ENCODE data around the gene AUTS2.
A peak's percentile ranks its signal among the peaks of the same experiment; 100 is the strongest.
"Not testable (repeated sequence)": the region's sequence is repeated elsewhere in the genome, so short reads cannot be mapped to it uniquely, and the experiment has no call there.

The AUTS2 gene

DNA sequence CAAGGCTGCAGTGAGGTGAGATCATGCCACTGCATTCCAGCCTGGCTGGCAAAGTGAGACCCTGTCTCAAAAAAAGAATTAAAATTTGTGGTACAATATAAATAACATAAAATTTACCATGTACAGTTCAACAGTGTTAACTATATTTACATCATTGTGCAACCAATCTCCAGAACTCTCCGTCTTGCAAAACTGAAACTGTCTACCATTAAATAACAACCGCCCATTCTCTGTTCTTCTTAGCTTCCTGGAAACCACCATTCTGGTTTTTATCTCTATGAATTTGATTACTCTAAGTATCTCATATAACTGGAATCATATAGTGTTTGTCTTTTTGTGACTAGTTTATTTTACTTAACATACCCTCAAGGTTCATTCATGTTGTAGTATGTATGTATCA, 167.6 kb downstream of the AUTS2 start:
- no peak for DNase-seq

DNA sequence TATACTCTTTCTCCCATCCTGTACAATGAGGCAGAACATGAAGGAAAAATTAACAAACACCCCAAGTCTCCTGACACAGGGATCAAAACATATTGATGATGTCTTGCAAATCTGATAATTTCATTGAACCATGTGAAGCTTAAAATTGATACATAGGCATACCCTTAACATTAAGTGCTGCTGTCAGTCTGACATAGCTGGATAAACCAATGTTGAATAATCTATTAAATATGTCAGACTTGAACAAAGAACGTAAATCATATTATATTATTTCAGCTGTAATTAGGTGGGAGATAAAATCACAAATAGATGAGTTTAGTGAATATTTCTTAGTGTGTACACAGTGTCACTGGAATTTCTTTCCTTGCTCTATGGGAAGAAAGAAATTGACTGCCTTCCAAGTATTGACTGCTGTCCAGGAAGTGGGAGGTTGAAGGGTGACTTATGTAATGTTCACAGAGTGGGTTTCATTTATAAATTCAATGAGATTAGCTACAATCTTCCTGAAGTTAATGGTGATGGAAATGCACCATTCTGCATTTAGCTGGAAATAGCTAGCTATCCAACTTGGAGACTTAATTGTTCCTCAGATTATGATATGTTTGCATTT, 170.8 kb downstream of the AUTS2 start:
- DNase-seq: no peak

DNA sequence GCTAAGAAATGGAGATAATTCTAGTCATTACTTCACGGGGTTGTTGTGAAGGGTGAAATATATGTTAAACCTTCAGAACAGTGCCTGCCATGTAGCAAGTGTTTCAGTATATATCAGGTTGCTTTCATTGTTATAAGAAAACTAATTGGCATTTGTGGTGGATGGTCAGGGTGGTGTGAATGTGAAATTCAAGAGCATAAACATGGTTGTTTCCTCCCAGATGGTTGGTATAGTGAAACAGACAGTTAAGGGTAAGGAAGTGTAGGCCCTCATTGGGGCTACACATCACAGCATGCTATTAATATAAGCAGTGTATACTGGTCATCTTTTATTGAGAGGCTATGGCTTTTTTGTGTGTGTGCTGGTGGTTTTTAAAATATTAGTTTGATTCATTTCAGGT, 171.6 kb downstream of the AUTS2 start:
- no peak for DNase-seq

DNA sequence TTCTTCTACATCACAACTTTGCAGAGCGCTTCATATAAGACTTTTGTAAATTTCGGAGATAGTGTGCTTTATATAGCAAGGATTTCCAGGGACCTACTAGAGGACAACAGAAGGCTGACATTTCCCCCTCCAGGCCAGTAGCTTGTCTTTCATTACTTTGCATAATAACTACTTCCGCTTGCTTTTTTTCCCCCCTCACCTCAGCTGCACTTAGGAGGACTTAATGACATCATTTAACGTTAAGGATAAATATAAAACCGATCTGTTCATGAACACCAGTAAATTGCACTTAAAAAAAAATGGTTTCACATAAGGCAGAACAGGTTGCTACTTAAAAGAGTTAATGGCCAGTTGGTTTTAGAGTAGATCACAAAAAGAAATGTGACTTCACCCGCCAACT, 172.3 kb downstream of the AUTS2 start:
- DNase-seq: no peak

DNA sequence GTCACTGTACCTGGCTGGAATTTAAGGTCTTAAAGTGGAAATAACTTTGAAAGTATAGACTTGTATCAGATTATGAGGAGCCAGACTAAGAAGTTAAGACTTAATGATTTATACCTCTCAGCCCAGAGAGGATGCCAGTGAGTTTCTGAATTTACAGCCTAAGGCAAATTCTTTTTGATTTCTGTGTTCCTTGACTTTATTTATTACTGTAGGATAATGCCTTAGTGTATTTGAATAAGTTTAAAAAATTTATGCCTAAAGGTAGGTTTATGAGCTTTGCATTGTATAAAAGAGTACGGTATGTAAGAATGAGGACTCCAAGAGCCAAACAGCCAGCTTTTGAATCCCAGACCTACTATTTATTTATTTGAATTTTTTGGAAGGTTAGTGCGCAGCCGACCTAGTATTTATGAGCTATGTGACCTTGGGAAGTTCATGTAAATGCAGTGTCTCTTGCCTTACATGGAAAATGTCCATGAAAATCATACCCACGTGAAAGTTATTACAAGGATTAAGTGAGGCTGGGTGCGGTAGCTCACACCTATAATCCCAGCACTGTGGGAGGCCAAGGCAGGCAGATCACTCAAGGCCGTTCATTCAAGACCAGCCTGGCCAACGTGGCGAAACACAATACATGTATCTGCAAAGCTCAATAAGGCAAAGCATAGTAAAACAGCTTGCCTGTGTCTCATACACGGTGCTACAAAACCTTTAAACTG, 174.6 kb downstream of the AUTS2 start:
- DNase-seq: no peak

DNA sequence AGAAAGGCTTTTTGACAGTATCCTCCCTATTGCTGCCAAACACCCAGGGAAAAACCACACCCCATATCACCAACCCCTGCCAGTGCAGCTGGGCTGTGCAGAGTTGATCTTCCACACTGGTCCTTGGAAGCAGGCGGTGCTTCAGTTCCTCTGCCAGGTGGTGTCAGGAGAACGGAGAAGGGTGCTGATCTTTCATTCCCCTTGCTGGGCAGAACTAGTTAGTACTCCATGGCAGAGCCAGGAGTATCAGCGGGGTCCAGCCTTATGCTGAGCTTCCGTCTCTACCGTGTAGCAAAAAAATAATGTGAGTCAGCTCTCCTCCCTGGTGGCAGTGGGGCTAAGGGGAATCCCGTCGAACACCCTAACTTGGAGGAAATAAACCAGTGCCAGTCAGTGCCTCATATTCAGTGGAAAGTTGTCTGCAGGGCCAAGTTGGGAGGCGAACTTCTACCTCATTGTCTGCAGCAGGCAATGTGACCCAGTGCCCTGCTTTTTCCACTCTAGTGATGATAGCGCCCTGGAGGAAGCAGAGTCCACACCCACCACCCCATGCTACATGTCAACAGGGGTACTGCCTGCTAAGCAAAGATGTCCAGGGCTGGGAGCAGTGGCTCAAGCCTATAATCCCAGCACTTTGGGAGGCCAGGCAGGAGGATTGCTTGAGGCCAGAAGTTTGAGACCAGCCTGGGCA, 175.4 kb downstream of the AUTS2 start:
- no peak for DNase-seq

DNA sequence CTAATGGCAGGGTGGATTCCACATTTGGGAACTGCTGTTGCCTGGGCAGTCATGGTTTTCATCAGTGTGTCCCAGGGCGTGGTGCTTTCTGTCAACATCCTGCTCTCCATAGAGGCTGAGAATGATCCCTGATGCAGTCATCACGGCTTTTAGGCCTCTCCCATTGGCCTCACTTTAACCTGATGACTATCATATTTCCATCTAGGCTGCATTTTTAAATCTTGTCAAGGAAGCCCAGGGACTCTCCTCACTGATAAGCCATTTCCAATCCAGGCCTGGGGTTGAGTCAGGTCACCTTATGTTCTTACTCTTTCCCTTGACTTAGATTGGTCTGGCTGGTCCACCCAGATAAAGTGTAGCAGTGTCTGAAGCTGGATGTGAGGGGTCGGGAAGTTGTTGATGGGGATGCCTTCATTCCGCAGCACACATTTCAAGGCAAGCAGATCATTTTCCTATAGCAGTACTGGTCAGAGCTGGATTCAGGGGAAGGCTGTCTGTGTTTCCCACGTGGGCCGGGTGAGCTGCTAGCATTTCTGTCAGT, 177.0 kb downstream of the AUTS2 start:
- DNase-seq: peak; percentile 62

DNA sequence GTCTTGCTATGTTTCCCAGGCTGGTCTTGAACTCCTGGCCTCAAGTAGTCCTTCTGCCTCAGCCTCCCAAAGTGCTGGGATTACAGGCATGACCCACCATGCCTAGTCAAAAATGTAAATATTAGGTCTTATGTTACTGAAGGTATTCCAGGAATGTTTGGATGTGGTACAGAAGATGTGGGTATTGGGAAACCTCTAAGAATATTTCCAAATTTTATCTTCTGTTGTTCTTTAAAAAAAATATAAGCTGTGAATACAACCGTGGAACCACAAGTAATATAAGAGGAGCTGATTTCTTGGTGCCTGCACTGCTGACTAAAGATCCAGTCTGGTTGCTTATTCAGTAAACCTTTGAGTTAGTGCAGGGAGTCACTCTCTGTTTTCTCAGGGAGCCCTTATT, 178.3 kb downstream of the AUTS2 start:
- DNase-seq: no peak

DNA sequence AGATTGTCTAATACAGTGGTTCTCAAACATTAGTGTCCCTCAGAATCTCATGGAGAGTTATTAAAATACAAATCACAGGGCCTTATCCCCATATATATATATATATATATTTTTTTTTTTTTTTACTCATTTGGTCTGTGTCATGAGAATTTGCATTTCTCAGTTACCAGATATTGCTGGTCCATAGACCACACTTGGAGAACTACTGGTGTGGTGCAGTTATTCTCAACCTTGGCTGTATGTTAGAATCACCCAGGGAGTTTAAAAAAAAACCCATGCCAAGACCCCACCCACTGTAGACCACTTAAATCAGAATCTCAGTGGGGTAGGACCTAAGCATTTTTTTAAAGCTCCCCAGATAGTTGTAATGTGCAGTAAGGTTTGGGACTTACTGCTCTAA, 179.9 kb downstream of the AUTS2 start:
- DNase-seq: no peak

DNA sequence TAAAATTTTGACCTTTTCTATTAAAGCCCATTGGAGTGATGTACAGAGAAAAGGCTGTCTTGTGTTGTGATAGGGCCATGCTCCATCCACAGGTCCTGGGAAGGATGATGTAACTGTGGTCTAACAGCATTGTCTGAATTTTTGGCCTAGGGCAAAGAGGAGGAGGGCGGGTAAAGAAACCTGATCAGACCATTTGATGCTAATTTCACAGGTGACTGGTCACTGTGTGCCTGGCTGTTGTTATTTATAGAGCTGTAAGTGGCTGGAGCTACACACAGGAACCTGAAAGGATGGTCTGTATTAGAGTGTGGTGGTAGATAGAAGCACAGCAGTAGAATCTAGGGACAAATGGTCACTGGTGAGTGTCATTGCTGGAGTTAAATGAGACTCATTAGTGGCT, 182.1 kb downstream of the AUTS2 start:
- DNase-seq: no peak

DNA sequence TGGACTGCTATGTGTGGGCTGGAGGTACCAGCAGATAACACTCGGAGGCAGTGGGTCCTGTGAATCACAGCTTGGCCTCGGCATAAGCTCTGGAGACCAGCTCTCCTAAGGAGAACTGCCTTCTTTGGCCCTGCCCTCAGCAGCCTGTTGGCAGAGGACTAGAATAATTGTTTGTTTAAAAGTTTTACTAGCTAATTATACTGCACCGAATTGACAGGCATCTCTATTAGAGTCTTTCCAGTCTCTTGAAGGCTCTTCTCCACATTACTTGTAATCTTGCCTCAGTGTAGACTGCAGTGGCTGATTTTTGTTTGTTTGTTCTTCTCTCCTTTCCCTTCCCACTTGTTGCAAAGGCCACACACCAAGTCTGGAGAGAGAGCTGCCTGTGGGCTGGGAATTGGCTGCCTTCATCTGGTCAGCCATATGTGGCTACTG, 183.2 kb downstream of the AUTS2 start:
- DNase-seq: no peak

DNA sequence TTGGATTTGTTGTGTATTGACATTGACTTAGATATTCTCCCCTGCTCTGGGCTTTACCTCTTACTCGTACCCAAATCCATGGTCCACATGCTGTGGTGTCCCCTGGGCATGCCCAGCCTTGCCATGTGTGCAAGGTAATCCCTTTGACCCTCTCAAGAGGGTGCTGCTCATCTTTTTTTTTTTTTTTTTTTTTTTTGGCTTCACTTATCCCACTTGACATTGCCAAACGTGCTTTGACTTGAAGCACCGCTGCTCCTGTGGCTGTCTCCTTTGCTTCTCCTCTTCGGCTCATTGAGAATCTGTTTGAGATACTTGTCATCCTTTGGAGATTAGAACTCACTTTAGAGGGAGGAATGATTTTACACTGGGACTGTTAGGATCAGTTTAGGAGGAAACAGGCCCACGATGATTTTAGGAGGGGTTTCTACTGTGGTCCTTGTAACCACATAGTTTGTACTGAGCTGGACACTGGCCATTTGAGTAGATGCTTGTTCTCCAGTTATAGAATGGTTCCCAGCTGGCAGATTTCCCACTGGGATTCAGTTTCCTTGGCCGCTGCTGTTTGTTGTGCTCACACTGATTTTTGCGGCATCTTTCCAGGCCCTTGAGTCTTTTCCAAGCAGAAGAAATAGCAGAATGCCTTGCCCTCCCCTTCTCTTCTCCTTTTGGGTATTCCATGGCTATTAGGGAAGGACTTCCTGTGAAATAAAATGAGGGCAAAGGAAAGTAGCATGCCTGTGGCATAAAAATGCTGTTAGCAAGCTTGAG, 184.8 kb downstream of the AUTS2 start:
- DNase-seq: peak; percentile 86

DNA sequence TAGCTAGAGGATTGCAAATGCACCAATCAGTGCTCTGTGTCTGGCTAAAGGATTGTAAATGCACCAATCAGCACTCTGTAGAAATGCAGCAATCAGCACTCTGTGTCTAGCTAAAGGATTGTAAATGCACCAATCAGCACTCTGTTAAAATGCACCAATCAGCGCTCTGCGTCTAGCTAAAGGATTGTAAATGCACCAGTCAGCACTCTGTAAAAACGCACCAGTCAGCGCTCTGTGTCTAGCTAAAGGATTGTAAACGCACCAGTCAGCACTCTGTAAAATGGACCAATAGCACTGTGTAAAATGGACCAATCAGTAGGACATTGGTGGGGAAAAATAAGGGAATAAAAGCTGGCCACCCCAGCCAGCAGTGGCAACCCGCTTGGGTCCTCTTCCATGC, 187.9 kb downstream of the AUTS2 start:
- not testable (repeated sequence) for DNase-seq

DNA sequence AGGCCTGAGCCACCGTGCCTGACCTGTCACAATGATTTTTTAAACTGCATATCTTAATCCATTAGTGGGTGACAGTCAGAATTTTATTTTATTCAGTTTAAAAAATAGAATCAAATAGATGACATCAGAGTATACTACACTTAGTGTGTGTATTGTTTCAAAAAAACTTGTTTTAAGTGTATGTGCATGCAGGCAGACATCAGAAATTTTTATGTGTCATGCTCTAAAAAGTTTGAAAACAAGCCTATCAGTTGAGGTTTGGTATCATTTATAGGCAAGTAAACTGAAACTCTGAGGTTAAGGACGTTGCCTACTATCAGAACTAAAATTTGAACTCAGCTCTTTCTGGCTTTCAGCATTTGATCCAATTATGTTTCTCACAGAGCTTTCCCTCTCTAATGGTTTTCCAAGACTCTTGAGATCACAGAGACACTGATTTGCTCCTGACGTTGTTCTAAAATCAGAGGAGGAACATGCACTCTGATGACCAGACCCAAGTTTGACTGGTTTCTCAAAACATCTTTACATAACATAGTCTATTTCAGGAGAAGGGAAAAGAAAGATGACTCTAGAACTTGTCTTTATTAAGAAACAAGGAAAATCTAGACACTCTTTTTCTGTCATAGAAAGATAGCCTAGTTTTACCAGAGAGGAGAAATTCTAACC, 188.6 kb downstream of the AUTS2 start:
- DNase-seq: no peak

DNA sequence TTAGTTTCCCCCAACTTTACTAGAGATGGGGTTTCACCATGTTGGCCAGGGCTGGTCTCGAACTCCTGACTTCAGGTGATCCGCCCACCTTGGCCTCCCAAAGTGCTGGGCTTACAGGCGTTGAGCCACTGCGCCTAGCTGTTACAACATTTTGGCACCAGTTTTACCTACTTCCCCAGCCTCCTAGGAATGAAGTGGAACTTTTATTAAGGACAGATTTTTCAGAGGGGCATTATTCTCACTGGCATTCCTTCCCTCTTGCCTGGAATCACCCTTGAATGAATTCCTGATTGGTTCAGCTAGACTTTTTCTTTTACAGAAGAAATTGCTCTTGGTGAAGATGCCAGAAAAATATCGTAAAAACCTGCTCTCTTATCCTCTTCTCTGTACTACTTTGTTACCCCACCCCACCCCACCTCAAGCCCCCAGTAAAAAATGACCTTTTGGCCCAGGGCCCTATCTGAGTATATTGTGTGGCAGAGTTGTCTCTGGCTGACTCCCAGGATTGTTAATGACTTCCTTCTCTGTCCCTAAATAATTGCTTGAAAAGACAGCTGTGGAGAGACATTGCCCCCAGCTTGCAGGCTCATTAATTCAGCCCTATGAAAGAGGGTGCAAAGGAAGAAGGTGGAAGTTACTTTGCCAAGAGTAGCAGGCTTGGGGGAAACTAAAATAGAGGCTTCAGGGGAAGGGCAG, 189.6 kb downstream of the AUTS2 start:
- no peak for DNase-seq

DNA sequence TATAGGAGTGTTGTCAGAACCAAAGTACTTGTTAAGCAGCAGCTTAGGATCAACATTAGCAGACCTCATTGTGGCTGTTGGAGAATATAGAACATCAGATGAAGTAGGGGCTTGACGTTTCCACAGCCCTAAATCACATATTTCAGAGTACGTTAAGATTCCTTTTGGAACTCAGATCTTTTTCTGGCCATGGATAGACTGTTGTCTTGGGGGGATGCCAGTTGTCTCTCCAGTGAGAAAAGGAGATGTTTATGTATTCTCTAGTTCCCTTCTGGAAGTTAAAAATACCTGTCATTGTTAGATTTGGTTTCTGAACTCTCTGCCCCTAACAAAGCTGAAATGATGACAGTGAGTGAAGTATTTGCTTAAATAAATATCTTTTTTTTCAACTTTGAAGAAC, 191.3 kb downstream of the AUTS2 start:
- DNase-seq: no peak

DNA sequence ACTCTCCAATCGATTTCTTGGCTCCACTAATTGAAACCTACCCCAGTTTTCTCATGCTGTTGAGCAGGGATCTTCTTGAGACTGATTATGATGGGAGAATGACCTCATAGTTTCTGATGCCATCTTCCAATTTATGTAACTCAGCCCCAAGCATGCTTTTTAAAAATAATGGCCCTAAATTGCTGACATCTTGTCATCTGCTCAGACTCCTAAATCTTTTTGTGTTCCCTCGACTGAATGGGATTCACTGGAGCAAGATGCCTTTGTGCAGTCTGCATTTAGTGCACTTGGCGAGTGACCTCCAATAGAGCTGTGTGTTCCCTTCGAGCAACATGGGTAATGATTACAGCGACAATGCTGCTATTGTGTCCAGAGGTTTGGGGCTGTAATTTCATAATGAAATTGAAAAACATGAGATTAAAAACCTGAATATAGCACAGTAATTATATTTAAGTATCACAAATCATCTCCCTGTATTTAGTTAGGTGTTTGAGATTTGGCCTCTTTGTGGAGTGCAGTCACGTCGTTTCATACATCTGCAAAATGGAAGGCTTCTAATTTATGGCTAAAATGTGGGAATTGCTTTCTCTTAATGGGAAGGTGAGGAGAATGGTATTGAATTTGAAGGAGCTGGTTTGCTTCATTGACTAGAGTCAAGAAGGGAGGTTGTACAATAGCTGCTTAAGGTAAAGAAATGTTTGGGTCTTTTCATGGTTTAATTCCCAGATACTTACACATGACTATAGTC, 192.9 kb downstream of the AUTS2 start:
- no peak for DNase-seq

DNA sequence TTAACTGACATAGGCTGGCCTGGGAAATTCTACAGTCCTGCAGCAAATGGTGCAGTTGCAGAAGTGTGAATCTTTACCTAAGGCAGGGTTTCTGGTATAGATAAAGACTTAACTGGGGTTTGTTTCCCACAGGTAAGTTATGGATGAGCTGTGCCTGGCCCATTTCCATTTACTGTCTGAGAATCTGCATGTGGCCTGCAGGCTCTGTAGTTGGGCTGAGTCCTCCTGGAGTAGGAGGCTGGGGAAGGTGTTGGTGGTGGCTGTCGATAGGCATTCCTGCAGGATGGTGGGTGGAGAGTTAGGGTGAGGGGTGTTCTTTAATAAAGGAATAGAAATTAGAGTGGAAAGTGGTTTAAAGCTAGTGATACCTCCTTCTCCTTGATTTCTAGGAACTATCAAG, 193.5 kb downstream of the AUTS2 start:
- no peak for DNase-seq

DNA sequence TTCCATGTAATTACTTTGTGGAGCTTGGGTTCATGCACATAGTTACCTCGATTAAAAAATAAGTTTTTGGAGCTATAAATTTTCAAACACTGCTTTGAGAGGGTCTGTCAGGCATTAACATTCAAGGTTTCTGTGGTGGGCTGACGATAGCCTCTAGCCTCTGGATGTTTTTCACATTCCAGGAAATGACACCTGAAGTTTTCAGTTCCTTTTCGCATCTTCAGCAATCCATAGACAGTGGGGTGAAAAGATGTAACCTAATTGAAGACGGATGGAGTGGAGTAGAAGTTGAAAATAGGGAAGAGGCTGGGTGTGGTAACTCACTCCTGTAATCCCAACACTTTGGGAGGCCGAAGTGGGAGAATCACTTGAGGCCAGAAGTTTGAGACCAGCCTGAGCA, 197.7 kb downstream of the AUTS2 start:
- DNase-seq: no peak

DNA sequence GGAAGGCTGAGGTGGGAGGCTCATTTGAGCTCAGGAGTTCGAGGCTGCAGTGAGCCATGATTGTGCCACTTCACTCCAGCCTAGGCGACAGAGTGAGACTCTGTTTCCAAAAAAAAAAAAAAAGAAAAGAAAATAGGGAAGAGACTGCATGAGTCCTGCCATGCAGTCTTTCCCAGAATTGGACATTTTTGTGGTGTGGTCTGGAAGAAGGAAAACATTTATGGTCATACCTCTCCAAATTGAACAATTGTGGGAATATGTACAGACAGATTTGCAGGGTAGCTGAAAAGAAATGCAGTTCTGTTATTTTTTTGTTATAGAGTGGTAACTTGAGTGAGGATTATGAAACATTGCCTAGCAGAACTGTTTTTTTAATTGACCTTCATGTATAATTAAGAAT, 198.1 kb downstream of the AUTS2 start:
- no peak for DNase-seq

DNA sequence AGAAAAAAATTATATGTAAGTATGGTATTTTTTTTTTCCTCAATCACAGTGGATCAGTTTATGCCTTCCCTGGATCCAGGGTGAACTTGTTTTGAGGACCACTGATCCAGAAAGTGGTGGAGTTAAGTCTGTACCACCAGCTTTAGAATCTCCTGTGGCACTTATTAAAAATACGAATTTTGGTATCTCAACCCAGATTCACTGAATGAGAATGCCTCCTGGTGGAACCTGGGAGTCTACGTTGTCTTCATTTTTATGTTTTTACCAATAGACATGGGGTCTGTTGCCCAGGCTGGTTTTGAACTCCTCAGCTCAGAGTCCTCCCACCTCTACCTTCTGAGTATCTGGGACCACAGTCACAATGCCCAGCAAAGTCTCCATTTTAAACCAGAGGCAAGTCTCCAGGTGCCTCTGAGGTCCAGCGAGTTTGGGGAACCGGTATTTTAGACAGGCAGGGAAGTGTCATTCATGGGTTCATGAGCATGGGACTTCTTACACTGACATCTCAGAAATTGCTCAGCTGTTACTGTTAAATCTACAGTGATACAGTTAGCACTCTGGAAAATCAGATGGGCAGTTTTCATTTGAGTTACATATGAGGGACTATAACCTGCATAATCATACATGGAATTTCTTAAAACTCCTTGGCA, 200.9 kb downstream of the AUTS2 start:
- no peak for DNase-seq

Measured in left hindlimb (tissue), 1 donor.